Small intestine (tissue), 7 donors: ENCODE results near the gene LRRFIP2. TPM values are rescaled to one million over a fixed set of nuclear protein-coding genes. Genes with fewer than 3 reads are reported as not detected.
A peak's percentile ranks its signal among the peaks of the same experiment; 100 is the strongest.

ENCODE experiments used
- DNase-seq, 2 donors: peaks; one replicate each; pipeline versions ENCODE4 v3.0.0 to v3.0.0-alpha.2; 2013
- FAIRE-seq: peaks from 2 replicates; lab custom pipeline; 2012; peaks lifted over from hg19 to GRCh38; lab: Jason Lieb, UNC
- H3K27ac ChIP-seq, 3 donors: one replicate each; pipeline ENCODE4 v1.5.1; 2013; ENCODE audit warnings: low read length in 2 of 3, mild to moderate bottlenecking in 2 of 3, control low read depth in 1 of 3, inconsistent platforms in 1 of 3, low read depth in 1 of 3, moderate library complexity in 1 of 3
- H3K27me3 ChIP-seq, 3 donors: one replicate each; pipeline ENCODE4 v1.6.1; 2013; ENCODE audit warnings: low read length in 3 of 3, inconsistent platforms in 1 of 3; ENCODE audit not compliant: control insufficient read depth in 3 of 3, insufficient read depth in 3 of 3
- H3K36me3 ChIP-seq, 3 donors: one replicate each; pipeline ENCODE4 v1.6.1; 2013; ENCODE audit warnings: low read length in 3 of 3, inconsistent platforms in 1 of 3, low read depth in 1 of 3, mild to moderate bottlenecking in 1 of 3, moderate library complexity in 1 of 3; ENCODE audit not compliant: control insufficient read depth in 3 of 3, insufficient read depth in 2 of 3
- H3K4me1 ChIP-seq, 3 donors: one replicate each; pipeline ENCODE4 v1.6.1; 2013; ENCODE audit warnings: low read length in 2 of 3, inconsistent platforms in 1 of 3, low read depth in 1 of 3, mild to moderate bottlenecking in 1 of 3, moderate library complexity in 1 of 3; ENCODE audit not compliant: control insufficient read depth in 3 of 3, insufficient read depth in 2 of 3
- H3K4me3 ChIP-seq, 3 donors: one replicate each; pipeline ENCODE4 v1.5.1; 2013; ENCODE audit warnings: low read length in 3 of 3, control low read depth in 1 of 3, inconsistent platforms in 1 of 3, low read depth in 1 of 3, mild to moderate bottlenecking in 1 of 3, moderate library complexity in 1 of 3
- H3K9me3 ChIP-seq, 2 donors: one replicate each; pipeline ENCODE4 v1.6.1; 2013; ENCODE audit warnings: low read depth in 1 of 2, low read length in 1 of 2; ENCODE audit not compliant: control insufficient read depth in 2 of 2, insufficient read depth in 1 of 2
- WGBS, 3 donors: extraction: QIAGEN DNeasy Blood & Tissue Kit; methylation state at CpG; one replicate each; pipeline ENCODE4 v1.1.7; 2013; 5-methylcytosine and 5-hydroxymethylcytosine counted together
- polyA plus RNA-seq, 4 donors: library from polyadenylated mRNA; stranded (reverse) in 3 of 4; unstranded in 1 of 4; fragments of 200-250 nt in 3 of 4; fragments of 120-200 nt in 1 of 4; gene quantifications; one replicate each; pipeline versions ENCODE4 v1.2.1 to v1.2.3, GENCODE V29; 2013
- donor health status: healthy with polysubstance abuse.
- donor health status: control.
- donor health status: control.
- donor health status: Bipolar disorder and iron deficiency.
- donor health status: healthy.

The LRRFIP2 gene
- polyA plus RNA-seq, 4 donors: 36.3 to 87.2 (median 46.4) TPM

- H3K4me3 ChIP-seq: no peak overlapping the region
- H3K9me3 ChIP-seq: peaks cover 0 to 8% of the 10 kb centered on the region in 2 donors
- H3K27me3 ChIP-seq: no peaks in the 10 kb centered on the region
- H3K4me1 ChIP-seq: no peaks in the 10 kb centered on the region
- peaks cover 12 to 52% (median 27%) of the 10 kb centered on the region in 3 donors for H3K36me3 ChIP-seq
- no peak overlapping the region for H3K27ac ChIP-seq
- DNase-seq (no peak), FAIRE-seq (no peak)
- WGBS, 3 donors: 64 to 70% (median 65%) methylated on average over 3 of the region's 3 CpGs
These were observed 143.8 kb downstream of the LRRFIP2 start for GRCh38 chr3:37030588-37030987.

- Histone ChIP-seq H3K27ac (no peak overlapping the region), H3K27me3 (no peaks in the 10 kb centered on the region), H3K4me1 (no peaks in the 10 kb centered on the region), H3K9me3 (peaks cover 0 to 8% of the 10 kb centered on the region in 2 donors), H3K4me3 (no peak overlapping the region), H3K36me3 (peaks cover 12 to 51% (median 22%) of the 10 kb centered on the region in 3 donors)
- DNase-seq (no peak), FAIRE-seq (no peak)
These were observed 144.7 kb downstream of the LRRFIP2 start for GRCh38 chr3:37029516-37030163.

- H3K4me1 ChIP-seq: no peaks in the 10 kb centered on the region
- WGBS, 3 donors: 92 to 97% (median 95%) methylated on average over 1 of the region's 1 CpG
- peaks cover 12 to 48% (median 22%) of the 10 kb centered on the region in 3 donors for H3K36me3 ChIP-seq
- FAIRE-seq (no peak), DNase-seq (no peak)
- no peak overlapping the region for H3K27ac ChIP-seq
- no peaks in the 10 kb centered on the region for H3K27me3 ChIP-seq
- no peak overlapping the region for H3K4me3 ChIP-seq
- H3K9me3 ChIP-seq: peaks cover 0 to 7% of the 10 kb centered on the region in 2 donors
These were observed 145.3 kb downstream of the LRRFIP2 start for GRCh38 chr3:37029111-37029510.

GRCh38 chr3:37028329-37028728 is 146.1 kb downstream of the LRRFIP2 start:
- Histone ChIP-seq H3K4me3 (no peak overlapping the region), H3K27me3 (no peaks in the 10 kb centered on the region), H3K4me1 (no peaks in the 10 kb centered on the region), H3K9me3 (peaks cover 0 to 7% of the 10 kb centered on the region in 2 donors), H3K27ac (no peak overlapping the region), H3K36me3 (peaks cover 12 to 52% (median 22%) of the 10 kb centered on the region in 3 donors)
- WGBS, 3 donors: 48 to 67% (median 55%) methylated on average over 1 of the region's 1 CpG
- FAIRE-seq (no peak), DNase-seq (peak in 1 of 2 donors; percentile 9)

GRCh38 chr3:37026851-37027250 is 147.5 kb downstream of the LRRFIP2 start:
- WGBS, 3 donors: 81 to 91% (median 89%) methylated on average over 5 of the region's 5 CpGs
- no peak for FAIRE-seq
- H3K36me3 ChIP-seq: peaks cover 9 to 59% (median 26%) of the 10 kb centered on the region in 3 donors

GRCh38 chr3:37025561-37026335 is 148.6 kb downstream of the LRRFIP2 start:
- no peak overlapping the region for H3K27ac ChIP-seq
- H3K4me1 ChIP-seq: no peaks in the 10 kb centered on the region
- DNase-seq: no peak
- peaks cover 6 to 59% (median 29%) of the 10 kb centered on the region in 3 donors for H3K36me3 ChIP-seq
- no peak for FAIRE-seq
- WGBS, 3 donors: 94 to 96% (median 96%) methylated on average over 3 of the region's 3 CpGs
- H3K4me3 ChIP-seq: no peak overlapping the region
- H3K27me3 ChIP-seq: no peaks in the 10 kb centered on the region
- H3K9me3 ChIP-seq: peaks cover 0 to 7% of the 10 kb centered on the region in 2 donors

More at GRCh38 chr3:37026851-37027250, 147.5 kb downstream of the LRRFIP2 start:
- no peaks in the 10 kb centered on the region for H3K4me1 ChIP-seq
- no peaks in the 10 kb centered on the region for H3K27me3 ChIP-seq
- peaks cover 0 to 7% of the 10 kb centered on the region in 2 donors for H3K9me3 ChIP-seq
- no peak overlapping the region for H3K4me3 ChIP-seq
- H3K27ac ChIP-seq: no peak overlapping the region
- no peak for DNase-seq

- FAIRE-seq (no peak), DNase-seq (no peak)
- H3K4me3 ChIP-seq: no peak overlapping the region
- peaks cover 13 to 62% (median 32%) of the 10 kb centered on the region in 3 donors for H3K36me3 ChIP-seq
- H3K27ac ChIP-seq: no peak overlapping the region
- H3K4me1 ChIP-seq: no peaks in the 10 kb centered on the region
- no peaks in the 10 kb centered on the region for H3K27me3 ChIP-seq
- H3K9me3 ChIP-seq: peaks cover 0 to 7% of the 10 kb centered on the region in 2 donors
- 94 to 99% (median 94%) methylated on average over 3 of the region's 3 CpGs for WGBS, 3 donors
These were observed 149.5 kb downstream of the LRRFIP2 start for GRCh38 chr3:37024820-37025405.

GRCh38 chr3:37024092-37024491 is 150.3 kb downstream of the LRRFIP2 start:
- H3K27ac ChIP-seq: no peak overlapping the region
- WGBS, 3 donors: 89 to 94% (median 94%) methylated on average over 2 of the region's 2 CpGs
- FAIRE-seq (no peak), DNase-seq (peak in 1 of 2 donors; percentile 8)
- no peaks in the 10 kb centered on the region for H3K4me1 ChIP-seq
- H3K4me3 ChIP-seq: no peak overlapping the region
- H3K27me3 ChIP-seq: no peaks in the 10 kb centered on the region
- peaks cover 12 to 62% (median 28%) of the 10 kb centered on the region in 3 donors for H3K36me3 ChIP-seq
- H3K9me3 ChIP-seq: peaks cover 0 to 7% of the 10 kb centered on the region in 2 donors
